ENCODE data around the gene RAC3.
"Not testable (repeated sequence)": the region's sequence is repeated elsewhere in the genome, so short reads cannot be mapped to it uniquely, and the experiment has no call there.

The RAC3 gene

GRCh38 chr17:82037092-82037888 is 5.8 kb downstream of the RAC3 start, which contains the start of gene DCXR:
TSS of gene DCXR (minus strand) at chr17:82037697. CDS start at chr17:82037682, 15 bp downstream.
- FAIRE-seq = peak; percentile 95

GRCh38 chr17:82037889-82038195 is 6.4 kb downstream of the RAC3 start:
- no peak for FAIRE-seq

More at GRCh38 chr17:82037092-82037888, 5.8 kb downstream of the RAC3 start, which contains the start of gene DCXR:
- peak; percentile 94 for DNase-seq (ENCODE audit: extremely low spot score, insufficient read length, low read depth)

GRCh38 chr17:82038796-82039409 is 7.4 kb downstream of the RAC3 start:
- FAIRE-seq; DNase-seq (ENCODE audit: extremely low spot score, insufficient read length, low read depth): not testable (repeated sequence)

More at GRCh38 chr17:82037889-82038195, 6.4 kb downstream of the RAC3 start:
- DNase-seq (ENCODE audit: extremely low spot score, insufficient read length, low read depth) = no peak

GRCh38 chr17:82039695-82040299 is 8.3 kb downstream of the RAC3 start:
- FAIRE-seq = no peak
- no peak for DNase-seq (ENCODE audit: extremely low spot score, insufficient read length, low read depth)

GRCh38 chr17:82041144-82041814 is 9.8 kb downstream of the RAC3 start:
- DNase-seq (ENCODE audit: extremely low spot score, insufficient read length, low read depth) = no peak

GRCh38 chr17:82042649-82043048 is 11.2 kb downstream of the RAC3 start:
- no peak for FAIRE-seq
- DNase-seq (ENCODE audit: extremely low spot score, insufficient read length, low read depth) = no peak

More at GRCh38 chr17:82041144-82041814, 9.8 kb downstream of the RAC3 start:
- FAIRE-seq = no peak

GRCh38 chr17:82043507-82043906 is 12.0 kb downstream of the RAC3 start:
- DNase-seq (ENCODE audit: extremely low spot score, insufficient read length, low read depth) = no peak
- no peak for FAIRE-seq

GRCh38 chr17:82045936-82046484 is 14.5 kb downstream of the RAC3 start:
- FAIRE-seq = no peak
- no peak for DNase-seq (ENCODE audit: extremely low spot score, insufficient read length, low read depth)

- no peak for DNase-seq (ENCODE audit: extremely low spot score, insufficient read length, low read depth)
- FAIRE-seq = no peak
These were observed 15.4 kb downstream of the RAC3 start for GRCh38 chr17:82046903-82047302.

- FAIRE-seq (no peak), DNase-seq (ENCODE audit: extremely low spot score, insufficient read length, low read depth) (no peak)
These were observed 15.9 kb downstream of the RAC3 start for GRCh38 chr17:82047379-82047778.

- no peak for FAIRE-seq
These were observed 16.6 kb downstream of the RAC3 start for GRCh38 chr17:82047914-82048570.

GRCh38 chr17:82048571-82048971 is 17.1 kb downstream of the RAC3 start:
- FAIRE-seq (no peak), DNase-seq (ENCODE audit: extremely low spot score, insufficient read length, low read depth) (no peak)

More at GRCh38 chr17:82047914-82048570, 16.6 kb downstream of the RAC3 start:
- no peak for DNase-seq (ENCODE audit: extremely low spot score, insufficient read length, low read depth)

- no peak for DNase-seq (ENCODE audit: extremely low spot score, insufficient read length, low read depth)
- FAIRE-seq = no peak
These were observed 17.6 kb downstream of the RAC3 start for GRCh38 chr17:82049106-82049505.

GRCh38 chr17:82049521-82049971 is 18.1 kb downstream of the RAC3 start:
- no peak for FAIRE-seq

GRCh38 chr17:82050152-82050760 is 18.8 kb downstream of the RAC3 start:
- no peak for FAIRE-seq

More at GRCh38 chr17:82049521-82049971, 18.1 kb downstream of the RAC3 start:
- no peak for DNase-seq (ENCODE audit: extremely low spot score, insufficient read length, low read depth)

GRCh38 chr17:82050761-82051641 is 19.5 kb downstream of the RAC3 start:
- no peak for DNase-seq (ENCODE audit: extremely low spot score, insufficient read length, low read depth)
- no peak for FAIRE-seq

More at GRCh38 chr17:82050152-82050760, 18.8 kb downstream of the RAC3 start:
- no peak for DNase-seq (ENCODE audit: extremely low spot score, insufficient read length, low read depth)

GRCh38 chr17:82051776-82052637 is 20.5 kb downstream of the RAC3 start, which contains the start of the genes GPS1 and RFNG:
TSS of gene GPS1 (plus strand) at chr17:82051898. CDS start at chr17:82051932, 34 bp downstream.
TSS of gene RFNG (minus strand) at chr17:82051811. CDS start at chr17:82051766, 45 bp downstream.
- peak; percentile 87 for DNase-seq (ENCODE audit: extremely low spot score, insufficient read length, low read depth)
- peak; percentile 59 for FAIRE-seq
